Neural cell (in vitro differentiated cells): ENCODE results near the gene BMPR1B.

Source experiments
- CTCF ChIP-seq: fragments of 450-650 bp; IDR thresholded peaks from 2 replicates; pipeline ENCODE4 v1.5.1; 2014; ENCODE audit warnings: antibody characterized with exemption, mild to moderate bottlenecking, moderate library complexity; ENCODE audit not compliant: poor library complexity, severe bottlenecking
- EP300 ChIP-seq: fragments of 450-650 bp; conservative IDR thresholded peaks from 2 replicates; pipeline ENCODE4 v1.6.1; 2014; ENCODE audit warnings: antibody characterized with exemption, mild to moderate bottlenecking, moderate library complexity; ENCODE audit not compliant: poor library complexity, severe bottlenecking
- MXI1 ChIP-seq: fragments of 450-650 bp; conservative IDR thresholded peaks from 2 replicates; pipeline ENCODE4 v1.6.1; 2014; ENCODE audit warnings: antibody characterized with exemption, mild to moderate bottlenecking; ENCODE audit not compliant: poor library complexity, severe bottlenecking
- POLR2AphosphoS5 ChIP-seq: IDR thresholded peaks from 2 replicates; pipeline ENCODE4 v1.6.1; 2012
- SMC3 ChIP-seq: fragments of 450-650 bp; conservative IDR thresholded peaks from 2 replicates; pipeline ENCODE4 v1.6.1; 2014; ENCODE audit warnings: antibody characterized with exemption, mild to moderate bottlenecking, moderate library complexity; ENCODE audit not compliant: poor library complexity

GRCh38 chr4:95080969-95081368 lies 323.2 kb downstream of the BMPR1B start:
- TF ChIP-seq CTCF (no peak), MXI1 (no peak), EP300 (no peak), SMC3 (no peak), POLR2AphosphoS5 (no peak)
